HepG2 (cell line): ENCODE data around the gene CPM. TPM values are rescaled to one million over a fixed set of nuclear protein-coding genes. Genes with fewer than 3 reads are reported as not detected.

Experiments
- ATAC-seq: fragments of 200-7000 bp; cut with Tn5 transposase; 3 replicates; pipeline ENCODE4 v1.9.1; 2020; ENCODE audit warnings: mild to moderate bottlenecking, moderate library complexity
- BruUV-seq: library from RNA; stranded (reverse); fragments of 400-500 nt; replicated peaks from 2 replicates; lab custom pipeline; 2021; lab: Mats Ljungman, UMichigan
- CTCF ChIA-PET: fragments of 300-600 bp; formaldehyde crosslinking; extraction: SDS; loops from one replicate; lab custom pipeline; 2021; ENCODE audit warnings: low total read pairs, inconsistent platforms, low intra/inter-chr PET ratio; lab: Yijun Ruan, JAX
- POLR2A ChIA-PET: fragments of 350-600 bp; sonication (Branson Sonifier 250); formaldehyde crosslinking; loops from one replicate; lab custom pipeline; 2020; ENCODE audit warnings: antibody characterized with exemption, inconsistent platforms; lab: Yijun Ruan, JAX
- DNase-seq: peaks from one replicate; pipeline ENCODE4 v3.0.0-alpha.2; 2015; ENCODE audit warnings: low spot score
- FAIRE-seq: peaks from 3 replicates; lab custom pipeline; 2011; peaks lifted over from hg19 to GRCh38; lab: Jason Lieb, UNC
- H2AFZ ChIP-seq: one replicate; pipeline ENCODE4 v1.6.1; 2011; ENCODE audit warnings: low read length, inconsistent platforms
- H3K27ac ChIP-seq: fragments of 300-600 bp; 3 replicates; pipeline ENCODE4 v1.8.0; 2011; ENCODE audit warnings: mixed run types, mild to moderate bottlenecking, mixed read lengths, low read length, inconsistent platforms; ENCODE audit not compliant: insufficient read depth; ENCODE audit errors: extremely low read length
- H3K27me3 ChIP-seq, 2 experiments: fragments of 200-600 bp in 1 of 2; 2 replicates in 1 of 2; 3 replicates in 1 of 2; pipeline versions ENCODE4 v1.6.0 to v1.8.0; 2011; ENCODE audit warnings: low read length in 2 of 2, mild to moderate bottlenecking in 2 of 2, moderate library complexity in 2 of 2, inconsistent platforms in 1 of 2; ENCODE audit not compliant: insufficient read depth in 2 of 2, control insufficient read depth in 1 of 2
- H3K36me3 ChIP-seq, 2 experiments: fragments of 200-600 bp in 1 of 2; replicated peaks in 1 of 2; 2 replicates in 1 of 2; 3 replicates in 1 of 2; pipeline versions ENCODE4 v1.5.1 to v1.8.0; 2011; ENCODE audit warnings: low read length in 2 of 2, inconsistent platforms in 1 of 2; ENCODE audit not compliant: insufficient read depth in 2 of 2, control insufficient read depth in 1 of 2
- H3K4me1 ChIP-seq: 2 replicates; pipeline ENCODE4 v1.5.1; 2012; ENCODE audit warnings: low read length, inconsistent platforms; ENCODE audit not compliant: insufficient read depth
- H3K4me2 ChIP-seq: 2 replicates; pipeline ENCODE4 v1.6.0; 2011; ENCODE audit warnings: low read depth, low read length, inconsistent platforms
- H3K4me3 ChIP-seq, 3 experiments: fragments of 200-600 bp in 1 of 3; sonication (generic), shearing (Covaris generic) in 1 of 3; replicated peaks in 1 of 3; 2 replicates each; pipeline ENCODE4 v1.5.1; 2011 to 2016; ENCODE audit warnings: low read length in 3 of 3, inconsistent platforms in 2 of 3, low read depth in 2 of 3, mild to moderate bottlenecking in 2 of 3, control low read depth in 1 of 3, mixed read lengths in 1 of 3; ENCODE audit not compliant: insufficient read depth in 1 of 3
- H3K79me2 ChIP-seq: one replicate; pipeline ENCODE4 v1.6.1; 2011; ENCODE audit warnings: low read length, inconsistent platforms; ENCODE audit not compliant: insufficient read depth
- H3K9ac ChIP-seq: 2 replicates; pipeline ENCODE4 v1.6.0; 2011; ENCODE audit warnings: mild to moderate bottlenecking, low read depth, low read length, inconsistent platforms; ENCODE audit not compliant: insufficient read depth
- H3K9me3 ChIP-seq: 2 replicates; pipeline ENCODE4 v1.5.1; 2012; ENCODE audit warnings: mild to moderate bottlenecking, low read length
- H4K20me1 ChIP-seq: 2 replicates; pipeline ENCODE4 v1.6.0; 2011; ENCODE audit warnings: inconsistent platforms, mild to moderate bottlenecking, low read length, moderate library complexity; ENCODE audit not compliant: insufficient read depth
- HNRNPK ChIP-seq: fragments of 200-400 bp; formaldehyde crosslinking; IDR thresholded peaks from 2 replicates; pipeline ENCODE4 v1.6.1; 2018; ENCODE audit warnings: low read length, low read depth, moderate library complexity, mild to moderate bottlenecking; ENCODE audit not compliant: poor library complexity, severe bottlenecking
- PCBP2 ChIP-seq: fragments of 200-400 bp; formaldehyde crosslinking; optimal IDR thresholded peaks from 2 replicates; pipeline ENCODE3; 2018; ENCODE audit warnings: low read length, low read depth; ENCODE audit not compliant: poor library complexity, severe bottlenecking
- RELA ChIP-seq: sonication (generic); formaldehyde crosslinking; IDR thresholded peaks from 2 replicates; pipeline ENCODE4 v1.4.0; 2020; ENCODE audit warnings: missing genetic modification reagents
- SNRNP70 ChIP-seq: fragments of 200-400 bp; formaldehyde crosslinking; IDR thresholded peaks from 2 replicates; pipeline ENCODE4 v1.6.1; 2017; ENCODE audit warnings: mild to moderate bottlenecking, low read depth, low read length, moderate library complexity
- ZKSCAN1 ChIP-seq: fragments of 150-350 bp; IDR thresholded peaks from 2 replicates; pipeline ENCODE4 v1.6.1; 2014; ENCODE audit warnings: low read length
- WGBS: methylation state at CpG from one replicate; pipeline ENCODE4 v1.1.6; 2017; ENCODE audit warnings: low lambda C conversion rate; 5-methylcytosine and 5-hydroxymethylcytosine counted together
- in situ Hi-C: cut with HindIII; loops from 2 replicates; pipeline ENCODE4 v1.10.0; 2017; ENCODE audit warnings: low pct_unique_long_range_greater_than_20kb; ENCODE audit not compliant: extremely low pct_ligation_motif_present
- intact Hi-C: fragments of 100-400 bp; cut with micrococcal nuclease; formaldehyde crosslinking; loops from one replicate; pipeline ENCODE4 v1.10.0; 2022; ENCODE audit not compliant: unreplicated experiment
- polyA plus RNA-seq, 8 experiments: library from polyadenylated mRNA; depleted of rRNA in 3 of 8; stranded (reverse) in 7 of 8; unstranded in 1 of 8; fragments of >200 nt; fragmentation: Illumina TruSeq in 4 of 8; extraction: Trizol in 4 of 8; gene quantifications; 2 replicates each; pipeline versions ENCODE4 v1.2.1 to v1.2.3, GENCODE V29; 2011 to 2016; ENCODE audit warnings: low read depth in 4 of 8, missing spikeins in 1 of 8, mixed read lengths in 1 of 8; ENCODE audit not compliant: insufficient read depth in 1 of 8
- total RNA-seq, 5 experiments: library from RNA; depleted of rRNA; stranded (reverse); fragments of >200 nt; fragmentation: Illumina TruSeq; extraction: Trizol; gene quantifications; 2 replicates each; pipeline ENCODE4 v1.2.3, GENCODE V29; 2016; ENCODE audit warnings: low read depth in 1 of 5
- TF ChIP-seq, protein P1 (sequence below): sonication (generic); formaldehyde crosslinking; IDR thresholded peaks from 2 replicates; pipeline ENCODE4 v1.4.0; 2020; ENCODE audit warnings: mild to moderate bottlenecking, low read depth, missing genetic modification reagents

CPM gene
- total and polyA plus RNA-seq, 2 of the 13 experiments (the other 11 are each of a cell fraction or from before 2014, with no cell fraction given), result not detected

DNA sequence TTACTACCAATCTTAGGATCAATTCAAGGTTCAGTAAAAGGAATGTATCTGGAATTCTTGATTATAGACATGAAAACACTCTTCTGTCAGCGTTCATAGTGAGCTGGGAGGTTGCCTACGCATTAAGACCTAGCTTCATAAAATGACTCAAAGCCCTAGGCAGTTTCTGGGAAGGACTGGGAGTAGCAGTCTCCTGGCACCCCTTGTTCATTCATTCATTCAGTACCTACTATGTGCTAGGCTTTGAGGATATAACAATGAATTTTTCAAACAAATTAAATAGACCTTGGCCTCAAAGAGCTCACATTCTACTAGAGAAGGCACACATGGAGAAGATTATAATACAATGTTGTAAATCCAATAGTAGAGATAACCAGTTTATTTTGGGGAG is 78.9 kb downstream of the CPM start:
- no TSS peak for BruUV-seq
- WGBS, result 72% methylated on average over 2 of the region's 2 CpGs
- H3K4me1 ChIP-seq, result peaks cover 25% of the 10 kb centered on the region
- DNase-seq (no peak), ATAC-seq (peak; percentile 2; the same call in 1 of the 3 replicates), FAIRE-seq (no peak)
- intact Hi-C loops, result no loop called here
- no peaks in the 10 kb centered on the region for H3K36me3 ChIP-seq
- H3K9ac ChIP-seq, result no peak overlapping the region
- H3K4me2 ChIP-seq, result no peak overlapping the region
- TF ChIP-seq ZKSCAN1 (peak; percentile 78), RELA (CRISPR knock-in tag) (no peak)
- TF ChIP-seq, protein P1, sequence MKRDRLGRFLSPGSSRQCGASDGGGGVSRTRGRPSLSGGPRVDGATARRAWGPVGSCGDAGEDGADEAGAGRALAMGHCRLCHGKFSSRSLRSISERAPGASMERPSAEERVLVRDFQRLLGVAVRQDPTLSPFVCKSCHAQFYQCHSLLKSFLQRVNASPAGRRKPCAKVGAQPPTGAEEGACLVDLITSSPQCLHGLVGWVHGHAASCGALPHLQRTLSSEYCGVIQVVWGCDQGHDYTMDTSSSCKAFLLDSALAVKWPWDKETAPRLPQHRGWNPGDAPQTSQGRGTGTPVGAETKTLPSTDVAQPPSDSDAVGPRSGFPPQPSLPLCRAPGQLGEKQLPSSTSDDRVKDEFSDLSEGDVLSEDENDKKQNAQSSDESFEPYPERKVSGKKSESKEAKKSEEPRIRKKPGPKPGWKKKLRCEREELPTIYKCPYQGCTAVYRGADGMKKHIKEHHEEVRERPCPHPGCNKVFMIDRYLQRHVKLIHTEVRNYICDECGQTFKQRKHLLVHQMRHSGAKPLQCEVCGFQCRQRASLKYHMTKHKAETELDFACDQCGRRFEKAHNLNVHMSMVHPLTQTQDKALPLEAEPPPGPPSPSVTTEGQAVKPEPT (CRISPR knock-in tag), result no peak
- no peaks in the 10 kb centered on the region for H3K27me3 ChIP-seq
- no peak overlapping the region for H2AFZ ChIP-seq
- no peaks in the 10 kb centered on the region for H3K79me2 ChIP-seq
- POLR2A ChIA-PET, result no interaction called here
- H4K20me1 ChIP-seq, result no peaks in the 10 kb centered on the region
- H3K9me3 ChIP-seq, result no peaks in the 10 kb centered on the region
- no peak overlapping the region for H3K4me3 ChIP-seq
- no peak overlapping the region for H3K27ac ChIP-seq
- in situ Hi-C loops, result no loop called here
- CTCF ChIA-PET, result no interaction called here

DNA sequence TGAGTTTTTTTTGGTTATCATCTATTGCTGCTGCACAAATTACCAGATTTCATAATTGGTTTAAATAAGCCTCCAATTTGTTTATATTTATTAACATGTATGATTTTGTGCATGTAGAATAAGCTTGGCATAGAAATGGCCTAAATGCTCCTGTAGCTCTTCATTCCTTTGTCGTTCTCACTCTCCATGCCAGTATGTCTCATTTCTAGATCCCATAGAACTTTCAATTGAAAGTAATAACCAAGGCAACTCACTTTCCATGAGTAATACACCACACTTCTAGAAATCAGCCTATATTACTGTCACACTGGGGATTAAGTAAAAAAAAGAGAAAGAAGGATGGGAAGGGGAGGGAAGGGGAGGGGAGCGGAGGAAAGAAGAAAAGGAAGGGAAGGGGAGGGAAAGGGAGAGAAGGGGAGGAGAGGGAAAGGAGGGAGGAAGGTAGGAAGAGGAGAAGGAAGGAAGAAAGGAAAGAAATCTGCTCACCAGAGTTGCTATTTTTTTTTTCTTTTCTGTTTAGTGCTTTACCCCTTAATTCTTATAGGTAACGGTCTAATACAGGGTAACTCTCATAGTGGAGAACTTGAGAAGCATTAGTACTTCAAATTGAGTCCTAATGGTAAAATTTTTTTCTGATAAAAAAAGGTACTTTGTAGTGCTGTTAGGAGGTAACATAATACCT is 79.4 kb downstream of the CPM start:
- Histone ChIP-seq H3K9me3 (no peaks in the 10 kb centered on the region), H3K36me3 (no peaks in the 10 kb centered on the region), H3K4me1 (peaks cover 31% of the 10 kb centered on the region), H2AFZ (no peak overlapping the region), H3K4me2 (no peak overlapping the region), H3K9ac (no peak overlapping the region), H3K4me3 (no peak overlapping the region), H3K27ac (no peak overlapping the region), H3K27me3 (no peaks in the 10 kb centered on the region), H4K20me1 (no peaks in the 10 kb centered on the region), H3K79me2 (no peaks in the 10 kb centered on the region)
- in situ Hi-C loops, result no loop called here
- BruUV-seq, result no TSS peak
- ChIA-PET CTCF (no interaction called here), POLR2A (no interaction called here)
- TF ChIP-seq PCBP2 (peak; percentile 58), HNRNPK (peak; percentile 84), SNRNP70 (no peak)
- intact Hi-C loops, result no loop called here
- no peak for DNase-seq
- WGBS, result 90% methylated on average over 3 of the region's 3 CpGs
- no peak for ATAC-seq
- no peak for FAIRE-seq
